Fibroblast of lung (primary cell): Measurements from ENCODE around the gene NUP210L. TPM values are rescaled to one million over a fixed set of nuclear protein-coding genes. Genes with fewer than 3 reads are reported as not detected.

Experiments used
- DNase-seq, 2 donors: peaks; one replicate each; pipeline versions ENCODE4 v3.0.0 to v3.0.0-alpha.2; 2010; ENCODE audit warnings: low read depth in 2 of 2
- H2AFZ ChIP-seq: 2 replicates; pipeline ENCODE4 v1.5.1; 2012; ENCODE audit warnings: low read length, control low read depth, inconsistent platforms
- H3K27ac ChIP-seq: 2 replicates; pipeline ENCODE4 v1.5.1; 2011; ENCODE audit warnings: low read length, control low read depth; ENCODE audit not compliant: insufficient read depth
- H3K27me3 ChIP-seq: 2 replicates; pipeline ENCODE4 v1.5.1; 2011; ENCODE audit warnings: mild to moderate bottlenecking, low read length; ENCODE audit not compliant: control insufficient read depth, insufficient read depth
- H3K36me3 ChIP-seq: 2 replicates; pipeline ENCODE4 v1.5.1; 2011; ENCODE audit warnings: low read length; ENCODE audit not compliant: control insufficient read depth, insufficient read depth
- H3K4me1 ChIP-seq: 2 replicates; pipeline ENCODE4 v1.5.1; 2011; ENCODE audit warnings: low read length; ENCODE audit not compliant: control insufficient read depth, insufficient read depth; ENCODE audit errors: extremely low read depth
- H3K4me2 ChIP-seq: 2 replicates; pipeline ENCODE4 v1.5.1; 2011; ENCODE audit warnings: low read length, control low read depth; ENCODE audit not compliant: insufficient read depth; ENCODE audit errors: extremely low read depth
- H3K4me3 ChIP-seq, 4 experiments: fragments of 200-600 bp in 1 of 4; sonication (generic) in 1 of 4; replicated peaks in 1 of 4; 2 replicates each; pipeline ENCODE4 v1.5.1; 2011 to 2016; ENCODE audit warnings: low read length in 4 of 4, low read depth in 3 of 4, mild to moderate bottlenecking in 3 of 4, control low read depth in 2 of 4, inconsistent platforms in 1 of 4, mixed read lengths in 1 of 4; ENCODE audit not compliant: insufficient read depth in 1 of 4; ENCODE audit errors: control extremely low read depth in 1 of 4
- H3K79me2 ChIP-seq: 2 replicates; pipeline ENCODE4 v1.5.1; 2012; ENCODE audit warnings: mild to moderate bottlenecking, low read length, inconsistent platforms; ENCODE audit not compliant: control insufficient read depth, insufficient read depth
- H3K9ac ChIP-seq: 2 replicates; pipeline ENCODE4 v1.5.1; 2011; ENCODE audit warnings: mild to moderate bottlenecking, low read length, control low read depth; ENCODE audit not compliant: insufficient read depth
- H3K9me3 ChIP-seq: 2 replicates; pipeline ENCODE4 v1.5.1; 2012; ENCODE audit warnings: low read depth, low read length; ENCODE audit not compliant: control insufficient read depth, insufficient read depth
- H4K20me1 ChIP-seq: 2 replicates; pipeline ENCODE4 v1.5.1; 2011; ENCODE audit warnings: low read length; ENCODE audit not compliant: control insufficient read depth, insufficient read depth; ENCODE audit errors: extremely low read depth
- CTCF ChIP-seq, 2 donors: IDR thresholded peaks in 1 of 2; conservative IDR thresholded peaks in 1 of 2; 1 replicate in 1 of 2; 2 replicates in 1 of 2; pipeline ENCODE4 v1.5.1; 2011 to 2012; ENCODE audit warnings: low read length in 2 of 2, control low read depth in 1 of 2, inconsistent platforms in 1 of 2, low read depth in 1 of 2, mild to moderate bottlenecking in 1 of 2
- EZH2 ChIP-seq: IDR thresholded peaks from 2 replicates; pipeline ENCODE4 v1.5.1; 2012; ENCODE audit warnings: low read length, control low read depth, mild to moderate bottlenecking; ENCODE audit errors: missing control alignments
- polyA minus RNA-seq: library from RNA; depleted of rRNA, polyadenylated mRNA; stranded (reverse); fragments of >200 nt; gene quantifications from 2 replicates; pipeline ENCODE4 v1.2.3, GENCODE V29; 2011; ENCODE audit warnings: low replicate concordance
- polyA plus RNA-seq, 2 donors: library from polyadenylated mRNA; depleted of rRNA in 1 of 2; stranded (reverse) in 1 of 2; unstranded in 1 of 2; fragments of >200 nt; gene quantifications; 2 replicates each; pipeline ENCODE4 v1.2.1, GENCODE V29; 2011 to 2012; ENCODE audit warnings: missing spikeins in 1 of 2
- total RNA-seq: library from RNA; depleted of rRNA; stranded (reverse); fragments of >200 nt; gene quantifications from 2 replicates; pipeline ENCODE4 v1.2.1, GENCODE V29; 2014

Gene NUP210L
- under 0.01 and 0.17 TPM in 2 replicates for total RNA-seq
- polyA plus RNA-seq: 0.01 and 0.08 TPM in 2 replicates
- 0.02 TPM in 1 of 2 replicates, not detected in the other for polyA plus RNA-seq (2012)
- polyA minus RNA-seq: not detected in 2 replicates

GRCh38 chr1:154154534-154155191 lies at the start of gene NUP210L:
NUP210L (minus strand) TSS chr1:154155073.
- H3K9me3 ChIP-seq: no peaks in the 10 kb centered on the region
- H3K27me3 ChIP-seq: no peaks in the 10 kb centered on the region
- peaks cover 5% of the 10 kb centered on the region for H3K36me3 ChIP-seq
- peak within 1 kb of the TSS in 1 of 4 experiments; percentile 51 for H3K4me3 ChIP-seq
- no peaks in the 10 kb centered on the region for H4K20me1 ChIP-seq
- H3K4me2 ChIP-seq: no peak within 1 kb of the TSS
- H2AFZ ChIP-seq: no peak within 1 kb of the TSS
- TF ChIP-seq CTCF (conservative IDR thresholded peaks at IDR 0.05 in 1 of 2, IDR thresholded peaks at IDR 0.05 in 1 of 2; ENCODE audit: low read depth in 1 of 2, low read length in 2 of 2) (no peak), EZH2 (no peak)
- H3K9ac ChIP-seq: peak within 1 kb of the TSS; percentile 45
- no peaks in the 10 kb centered on the region for H3K79me2 ChIP-seq
- peak; percentile 18 to 74 for DNase-seq
- H3K4me1 ChIP-seq: peaks cover 12% of the 10 kb centered on the region
- peak within 1 kb of the TSS; percentile 81 for H3K27ac ChIP-seq

- no peaks in the 10 kb centered on the region for H4K20me1 ChIP-seq
- no peaks in the 10 kb centered on the region for H3K4me1 ChIP-seq
- H3K36me3 ChIP-seq: no peaks in the 10 kb centered on the region
- peak overlapping the region in 2 of 4 experiments; percentile 27 to 43 for H3K4me3 ChIP-seq
- H3K79me2 ChIP-seq: no peaks in the 10 kb centered on the region
- no peaks in the 10 kb centered on the region for H3K9me3 ChIP-seq
- peak in 1 of 2 donors; percentile 30 for DNase-seq
- peaks cover 9% of the 10 kb centered on the region for H3K27me3 ChIP-seq
- peak overlapping the region; percentile 97 for H2AFZ ChIP-seq
- H3K27ac ChIP-seq: no peak overlapping the region
- no peak overlapping the region for H3K9ac ChIP-seq
- TF ChIP-seq CTCF (conservative IDR thresholded peaks at IDR 0.05 in 1 of 2, IDR thresholded peaks at IDR 0.05 in 1 of 2; ENCODE audit: low read depth in 1 of 2, low read length in 2 of 2): peak in 1 of 2 donors; percentile 39
- no peak for TF ChIP-seq EZH2
- peak overlapping the region; percentile 80 for H3K4me2 ChIP-seq
Observed at GRCh38 chr1:154199563-154199879, 44.6 kb upstream of the NUP210L start.

GRCh38 chr1:154198756-154199562 lies 44.1 kb upstream of the NUP210L start:
- H3K27me3 ChIP-seq: peaks cover 12% of the 10 kb centered on the region
- H3K36me3 ChIP-seq: no peaks in the 10 kb centered on the region
- DNase-seq: peak; percentile 61 to 77
- H3K79me2 ChIP-seq: no peaks in the 10 kb centered on the region
- peak overlapping the region; percentile 80 for H3K4me2 ChIP-seq
- no peak overlapping the region for H3K9ac ChIP-seq
- H3K9me3 ChIP-seq: no peaks in the 10 kb centered on the region
- TF ChIP-seq CTCF (conservative IDR thresholded peaks at IDR 0.05 in 1 of 2, IDR thresholded peaks at IDR 0.05 in 1 of 2; ENCODE audit: low read depth in 1 of 2, low read length in 2 of 2) (peak; percentile 57 to 60), EZH2 (no peak)
- H3K27ac ChIP-seq: no peak overlapping the region
- peak overlapping the region; percentile 97 for H2AFZ ChIP-seq
- H3K4me3 ChIP-seq: peak overlapping the region in 3 of 4 experiments; percentile 3 to 43 (median 27)
- H3K4me1 ChIP-seq: no peaks in the 10 kb centered on the region
- no peaks in the 10 kb centered on the region for H4K20me1 ChIP-seq
